Stimulated activated CD4-positive, alpha-beta T cell treated with anti-CD3 and anti-CD28 coated beads, Interleukin-2, amount 100 ng/mL, for 48 hours (primary cell): ENCODE measurements around the gene TTC33.

ENCODE experiments used
- DNase-seq, 2 donors: peaks; one replicate each; pipeline ENCODE4 v3.0.0-alpha.2; 2020

The TTC33 gene

GRCh38 chr5:40465416-40465815 lies 290.3 kb downstream of the TTC33 start:
- no peak for DNase-seq

- DNase-seq = no peak
Measured at GRCh38 chr5:40464511-40464910, 291.2 kb downstream of the TTC33 start.
